Adrenal gland (tissue), 5 donors: ENCODE results near the gene PAX5.

ENCODE experiments used
- CTCF ChIP-seq, 6 experiments: fragments of 450-650 bp in 4 of 6; fragments of 200-600 bp in 2 of 6; sonication (generic) in 1 of 6; IDR thresholded peaks; 1 replicate in 5 of 6; 2 replicates in 1 of 6; pipeline versions ENCODE4 v1.5.1 to v1.8.0; 2016 to 2021; ENCODE audit warnings: antibody characterized with exemption in 6 of 6, mild to moderate bottlenecking in 2 of 6, moderate library complexity in 1 of 6
- POLR2A ChIP-seq, 2 donors: fragments of 450-650 bp; IDR thresholded peaks; one replicate each; pipeline ENCODE4 v1.6.1; 2017; ENCODE audit warnings: antibody characterized with exemption in 2 of 2, mild to moderate bottlenecking in 2 of 2, moderate library complexity in 1 of 2
- donor health status: DM: no; HTN: no; CAD: no.

- TF ChIP-seq CTCF (IDR thresholded peaks at IDR 0.05) (no peak), POLR2A (IDR thresholded peaks at IDR 0.05) (no peak)
Measured at GRCh38 chr9:36827593-36827992, 206.5 kb downstream of the PAX5 start.
